OCI-M1 (cell line): Measurements from ENCODE around the gene PRRG2.
A peak's percentile ranks its signal among the peaks of the same experiment; 100 is the strongest.

ENCODE experiments used
- DNase-seq: peaks from one replicate; lab custom pipeline; 2025; lab: John Stamatoyannopoulos, UW

PRRG2 gene

DNA sequence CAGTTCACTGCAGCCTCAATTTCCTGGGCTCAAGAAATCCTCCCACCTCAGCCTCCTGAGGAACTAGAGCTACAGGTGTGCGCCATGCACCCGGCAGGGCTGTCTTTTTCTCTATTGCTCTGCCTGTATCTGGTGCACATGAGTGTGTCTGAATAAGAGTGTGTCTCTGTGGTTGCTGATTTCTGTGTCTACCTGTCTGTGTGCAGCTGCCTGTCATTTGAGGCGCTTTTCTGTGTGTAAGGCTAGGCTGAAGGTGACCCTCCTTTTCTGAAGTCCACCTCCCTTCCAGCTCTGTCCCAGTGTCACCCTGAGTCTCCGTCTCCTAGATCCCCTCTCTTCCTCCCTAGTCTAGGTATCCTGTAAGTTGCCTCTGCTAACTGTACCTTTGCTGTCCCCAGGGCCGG is 8.4 kb downstream of the PRRG2 start:
- DNase-seq, result no peak

- DNase-seq, result peak; percentile 99
Measured at GRCh38 chr19:49590071-49590970, 9.2 kb downstream of the PRRG2 start.

- DNase-seq, result peak; percentile 85
Measured at GRCh38 chr19:49590971-49591730, 10.0 kb downstream of the PRRG2 start, which contains the start of gene PRR12. Gene PRR12 (plus strand): TSS chr19:49591182. CDS start chr19:49591655, 473 bp downstream.

DNA sequence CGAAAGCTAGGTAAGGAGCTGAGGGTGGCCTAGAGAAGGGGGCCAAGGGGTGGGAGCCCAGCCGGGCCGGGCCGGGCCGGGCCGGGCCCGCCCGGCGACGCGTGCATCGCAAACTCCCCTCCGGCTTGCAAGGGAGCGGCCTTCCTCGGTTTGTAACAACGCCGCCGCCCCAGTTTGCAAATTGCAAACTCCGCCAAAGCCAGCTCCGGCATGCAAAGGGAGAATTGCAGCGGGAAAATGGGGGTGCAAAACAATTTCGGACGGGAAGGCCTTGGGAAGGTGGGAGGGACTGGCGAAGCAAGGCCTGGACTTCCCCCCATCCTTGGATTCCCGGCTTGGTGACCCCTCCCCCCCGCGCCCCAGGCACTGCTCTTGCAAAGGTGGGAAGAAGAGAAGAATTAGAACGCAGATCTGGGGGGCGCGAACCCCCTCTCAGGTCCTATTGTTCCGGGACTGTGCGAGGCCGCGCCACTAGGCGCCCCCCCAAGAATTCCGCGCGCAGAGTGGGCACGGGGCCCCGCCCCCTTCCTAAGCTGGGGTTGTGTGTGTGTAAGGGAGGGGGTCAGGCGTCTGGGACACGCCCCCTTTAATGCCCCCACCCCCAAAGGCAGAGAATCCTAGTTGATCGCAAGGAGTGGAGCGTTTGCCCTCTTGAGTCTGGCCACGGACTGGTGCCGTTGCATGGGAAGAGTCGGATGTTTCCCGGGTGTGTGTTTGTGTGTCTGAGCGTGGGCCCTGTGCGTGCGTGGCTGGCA is 10.8 kb downstream of the PRRG2 start:
- DNase-seq, result peak; percentile 79

DNA sequence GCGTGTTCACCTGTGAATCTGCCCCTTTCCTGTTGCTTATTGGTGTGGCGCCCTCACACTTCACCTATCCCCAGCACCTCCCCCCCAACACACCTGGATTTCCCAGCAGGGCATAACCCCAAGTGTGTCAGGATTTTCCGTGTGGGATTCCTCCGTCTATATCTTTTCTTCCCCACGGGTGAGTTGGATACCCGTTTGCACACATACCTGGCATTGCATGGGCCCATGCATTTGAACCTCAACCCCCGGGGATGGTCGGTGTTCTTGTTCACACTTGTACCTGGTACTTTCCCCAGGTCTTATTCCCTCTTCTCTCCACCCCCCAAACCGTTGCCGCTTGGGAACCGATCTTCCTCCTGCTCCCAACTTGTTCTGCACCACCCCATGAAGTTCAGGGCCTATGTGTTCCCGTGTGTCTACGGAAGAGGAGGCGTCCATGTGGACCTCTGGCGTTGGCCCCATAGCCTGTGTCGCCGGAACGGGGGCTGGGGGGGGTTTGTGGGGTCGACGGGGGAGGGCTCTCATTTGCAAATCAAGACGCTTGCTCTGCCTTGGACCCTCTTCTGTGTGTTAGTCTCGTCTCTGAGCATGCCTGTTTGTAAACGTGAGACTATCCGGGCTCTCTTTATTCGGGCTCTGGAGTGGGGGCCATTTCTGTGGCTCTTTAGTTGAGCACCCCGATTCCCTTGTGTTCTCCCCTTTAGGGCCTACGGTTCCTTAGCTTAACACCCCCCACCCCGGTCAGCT is 11.5 kb downstream of the PRRG2 start:
- DNase-seq, result peak; percentile 65

GRCh38 chr19:49593233-49594113 is 12.4 kb downstream of the PRRG2 start:
- peak; percentile 97 for DNase-seq

DNA sequence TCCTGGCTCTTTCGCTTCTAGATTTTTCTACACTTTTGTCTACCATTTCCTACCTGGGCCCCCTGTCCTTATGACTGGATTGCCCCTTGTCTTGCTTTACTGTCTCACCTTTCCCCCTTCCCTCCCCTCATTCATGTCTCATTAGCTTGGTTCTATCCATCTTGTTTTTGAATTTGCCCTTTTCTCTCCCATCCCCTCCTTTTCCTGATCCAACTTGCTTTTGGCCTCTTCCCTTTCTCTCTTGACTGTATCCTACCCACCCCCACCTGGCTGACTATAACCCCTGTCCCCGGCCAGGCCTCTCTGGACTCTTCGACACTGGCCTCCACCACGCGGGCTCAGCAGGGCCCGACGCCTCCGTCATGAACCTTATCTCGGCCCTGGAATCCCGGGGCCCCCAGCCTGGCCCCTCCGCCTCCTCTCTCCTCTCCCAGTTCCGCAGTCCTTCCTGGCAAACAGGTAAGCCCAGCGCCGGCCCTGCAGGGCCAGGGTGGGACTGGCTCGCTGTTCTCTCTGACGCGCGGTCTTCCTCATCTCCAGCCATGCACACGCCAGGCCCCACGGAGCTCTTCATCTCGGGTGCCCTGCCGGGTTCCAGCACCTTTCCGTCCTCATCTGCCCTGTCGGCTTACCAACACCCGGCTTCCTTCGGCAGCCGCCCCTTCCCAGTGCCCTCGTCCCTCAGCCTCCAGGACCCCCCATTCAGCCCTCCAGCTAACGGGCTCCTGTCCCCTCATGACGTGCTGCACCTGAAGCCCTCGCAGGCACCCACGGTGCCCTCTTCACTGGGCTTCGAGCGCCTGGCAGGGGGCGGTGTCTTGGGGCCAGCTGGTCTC is 13.3 kb downstream of the PRRG2 start:
- no peak for DNase-seq

DNA sequence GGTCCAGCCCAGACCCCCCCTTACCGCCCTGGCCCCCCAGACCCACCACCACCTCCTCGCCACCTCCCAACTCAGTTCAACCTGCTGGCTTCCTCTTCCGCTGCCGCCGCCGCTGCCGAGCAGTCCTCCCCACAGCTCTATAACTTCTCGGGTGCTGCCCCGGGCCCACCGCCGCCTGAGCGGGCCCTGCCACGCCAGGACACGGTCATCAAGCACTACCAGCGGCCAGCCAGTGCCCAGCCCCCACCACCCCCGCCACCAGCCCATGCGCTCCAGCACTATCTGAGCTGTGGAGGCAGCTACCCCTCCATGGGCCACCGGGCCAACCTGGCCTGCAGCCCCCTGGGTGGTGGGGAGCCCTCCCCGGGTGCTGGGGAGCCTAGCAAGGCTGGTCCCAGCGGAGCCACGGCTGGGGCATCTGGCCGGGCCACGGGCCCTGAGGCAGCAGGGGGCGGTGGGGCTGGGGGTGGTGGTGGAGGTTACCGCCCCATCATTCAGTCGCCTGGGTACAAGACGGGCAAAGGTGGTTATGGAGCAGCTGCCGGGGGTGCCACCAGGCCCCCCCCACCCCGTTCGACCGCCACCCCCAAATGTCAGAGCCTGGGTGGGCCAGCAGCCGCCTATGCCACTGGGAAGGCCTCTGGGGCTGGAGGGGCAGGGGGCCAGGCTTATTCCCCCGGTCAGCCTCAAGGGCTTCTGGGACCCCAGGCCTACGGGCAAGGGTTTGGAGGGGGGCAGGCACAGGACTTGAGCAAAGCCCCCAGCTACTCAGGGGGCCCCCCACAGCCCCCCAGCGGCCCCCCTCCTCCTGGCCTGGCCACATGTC is 14.1 kb downstream of the PRRG2 start:
- no peak for DNase-seq

DNA sequence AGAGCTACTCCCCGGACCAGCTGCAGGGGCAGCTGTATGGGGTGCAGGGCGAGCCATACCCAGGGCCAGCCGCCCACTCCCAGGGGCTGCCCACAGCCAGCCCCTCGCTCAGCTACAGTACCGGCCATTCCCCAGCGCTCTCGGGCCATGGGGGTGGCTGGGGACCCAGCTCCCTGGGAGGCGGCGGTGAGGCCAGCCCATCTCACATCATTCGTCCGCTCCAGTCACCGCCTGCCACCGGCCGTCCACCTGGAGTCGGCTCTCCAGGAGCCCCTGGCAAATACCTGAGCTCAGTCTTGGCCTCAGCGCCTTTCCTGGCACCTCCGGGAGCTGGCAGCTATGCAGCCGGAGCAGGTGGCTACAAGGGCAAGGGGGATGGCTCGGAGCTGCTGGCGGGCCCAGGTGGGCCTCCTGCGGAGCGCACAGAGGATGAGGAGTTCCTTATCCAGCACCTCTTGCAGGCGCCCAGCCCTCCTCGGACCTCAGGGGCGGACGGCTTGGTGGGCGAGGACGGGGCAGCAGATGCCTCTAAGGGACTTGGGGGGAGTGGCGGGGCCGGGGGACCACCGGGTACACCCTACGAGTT is 14.8 kb downstream of the PRRG2 start:
- DNase-seq, result no peak

- no peak for DNase-seq
Measured at GRCh38 chr19:49596407-49596806, 15.3 kb downstream of the PRRG2 start.

- DNase-seq, result no peak
Measured at GRCh38 chr19:49596954-49597702, 16.0 kb downstream of the PRRG2 start.

DNA sequence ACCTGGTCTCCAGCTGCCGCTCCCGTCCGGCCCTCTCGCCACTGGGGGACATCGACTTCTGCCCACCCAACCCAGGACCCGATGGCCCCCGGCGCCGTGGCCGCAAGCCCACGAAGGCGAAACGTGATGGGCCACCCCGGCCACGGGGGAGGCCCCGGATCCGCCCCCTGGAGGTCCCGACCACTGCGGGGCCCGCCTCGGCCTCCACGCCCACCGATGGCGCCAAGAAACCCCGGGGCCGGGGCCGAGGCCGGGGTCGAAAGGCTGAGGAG is 16.5 kb downstream of the PRRG2 start:
- DNase-seq, result no peak

- no peak for DNase-seq
Measured at GRCh38 chr19:49599378-49600295, 18.5 kb downstream of the PRRG2 start.

DNA sequence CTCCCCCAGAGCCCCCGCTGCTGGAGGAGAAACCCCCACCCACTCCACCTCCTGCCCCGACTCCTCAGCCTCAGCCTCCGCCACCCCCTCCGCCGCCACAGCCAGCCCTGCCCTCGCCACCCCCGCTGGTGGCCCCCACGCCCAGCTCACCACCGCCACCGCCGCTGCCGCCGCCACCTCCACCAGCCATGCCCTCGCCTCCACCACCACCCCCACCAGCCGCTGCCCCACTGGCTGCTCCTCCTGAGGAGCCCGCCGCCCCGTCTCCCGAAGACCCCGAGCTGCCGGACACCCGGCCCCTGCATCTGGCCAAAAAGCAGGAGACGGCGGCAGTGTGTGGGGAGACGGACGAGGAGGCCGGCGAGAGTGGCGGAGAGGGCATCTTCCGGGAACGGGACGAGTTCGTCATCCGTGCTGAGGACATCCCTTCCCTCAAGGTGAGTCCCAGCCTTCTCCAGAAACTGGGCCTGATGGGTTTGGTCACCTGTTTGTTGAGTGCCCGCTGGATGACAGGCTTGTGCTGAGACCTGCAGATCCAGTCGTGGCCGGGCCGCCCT is 20.4 kb downstream of the PRRG2 start:
- DNase-seq, result no peak

GRCh38 chr19:49602806-49603205 is 21.7 kb downstream of the PRRG2 start:
- no peak for DNase-seq

GRCh38 chr19:49605605-49606004 is 24.5 kb downstream of the PRRG2 start:
- DNase-seq, result no peak
